Measurements from ENCODE around the gene IFT22.
"Not testable (repeated sequence)": the region's sequence is repeated elsewhere in the genome, so short reads cannot be mapped to it uniquely, and the experiment has no call there.

The IFT22 gene

DNA sequence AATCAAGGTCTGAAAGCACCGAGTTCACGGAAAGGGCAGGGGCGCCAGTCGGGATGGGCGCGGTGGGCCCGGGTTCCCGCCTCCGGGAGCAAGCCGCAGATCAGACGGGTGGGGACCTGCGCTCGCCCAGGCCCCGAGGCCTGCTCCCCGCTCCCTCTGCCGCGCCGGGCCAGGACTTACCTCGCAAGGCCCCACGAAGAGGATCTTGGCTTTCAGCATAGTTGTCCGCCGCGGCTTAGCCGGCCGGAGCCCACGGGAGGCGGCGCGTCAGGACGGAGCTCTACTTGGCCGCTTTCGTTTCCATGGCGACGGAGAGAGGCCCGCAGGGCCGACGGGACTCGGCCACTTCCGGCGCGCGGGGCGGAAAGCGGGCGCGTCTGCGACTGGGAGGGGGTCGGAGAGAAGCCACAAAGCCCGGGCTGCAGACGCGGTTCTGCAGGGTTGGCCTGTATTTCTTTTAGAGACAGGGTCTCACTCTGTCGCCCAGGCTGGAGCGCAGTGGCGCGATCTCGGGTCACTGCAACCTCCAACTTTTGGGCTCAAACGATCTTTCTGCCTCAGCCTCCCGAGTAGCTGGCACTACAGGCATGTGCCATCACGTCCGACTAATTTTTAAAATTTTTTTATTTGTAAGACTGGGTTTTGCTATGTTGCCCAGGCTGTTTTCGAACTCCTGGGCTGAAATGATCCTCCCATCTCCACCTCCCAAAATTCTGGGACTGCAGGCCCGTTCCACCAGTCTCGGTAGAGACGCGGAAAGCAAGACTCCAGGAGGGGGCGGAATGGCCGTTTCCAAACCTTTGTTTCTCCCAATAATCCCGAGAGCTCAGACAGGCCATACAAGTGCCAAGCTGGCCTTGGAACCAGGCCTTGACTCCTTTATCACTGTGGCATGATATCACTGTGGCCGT lies at the start of gene IFT22:
IFT22 (minus strand) TSS at position 322 of the 911 bp plus-strand sequence; CDS start at position 219, 103 bp downstream.
- DNase-seq, result peak; percentile 98

DNA sequence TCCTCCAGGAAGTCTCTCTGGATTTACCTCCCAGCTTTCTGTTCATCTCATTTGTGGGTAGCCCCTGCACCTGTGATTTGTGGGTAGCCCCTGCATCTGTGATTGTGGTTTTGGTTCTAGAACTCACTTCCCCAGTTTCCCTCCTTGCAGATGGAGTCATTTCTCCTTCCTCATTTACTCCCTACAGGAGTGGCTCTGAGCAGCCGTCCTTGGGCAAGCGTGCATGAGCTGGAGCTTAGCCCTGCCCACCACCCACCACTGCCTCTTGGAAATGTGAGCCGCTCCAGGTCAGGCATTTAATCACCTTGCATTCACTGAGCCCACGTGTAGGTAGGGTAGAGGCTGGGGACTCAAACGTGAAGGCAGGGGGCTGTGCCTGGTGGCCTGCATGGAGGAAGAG lies 49.2 kb upstream of the IFT22 start:
- DNase-seq, result no peak

- DNase-seq, result no peak
Observed at GRCh38 chr7:101368422-101369165, 47.0 kb upstream of the IFT22 start.

- DNase-seq, result no peak
Observed at GRCh38 chr7:101367676-101368075, 46.1 kb upstream of the IFT22 start.

- no peak for DNase-seq
Observed at GRCh38 chr7:101365956-101366355, 44.3 kb upstream of the IFT22 start.

DNA sequence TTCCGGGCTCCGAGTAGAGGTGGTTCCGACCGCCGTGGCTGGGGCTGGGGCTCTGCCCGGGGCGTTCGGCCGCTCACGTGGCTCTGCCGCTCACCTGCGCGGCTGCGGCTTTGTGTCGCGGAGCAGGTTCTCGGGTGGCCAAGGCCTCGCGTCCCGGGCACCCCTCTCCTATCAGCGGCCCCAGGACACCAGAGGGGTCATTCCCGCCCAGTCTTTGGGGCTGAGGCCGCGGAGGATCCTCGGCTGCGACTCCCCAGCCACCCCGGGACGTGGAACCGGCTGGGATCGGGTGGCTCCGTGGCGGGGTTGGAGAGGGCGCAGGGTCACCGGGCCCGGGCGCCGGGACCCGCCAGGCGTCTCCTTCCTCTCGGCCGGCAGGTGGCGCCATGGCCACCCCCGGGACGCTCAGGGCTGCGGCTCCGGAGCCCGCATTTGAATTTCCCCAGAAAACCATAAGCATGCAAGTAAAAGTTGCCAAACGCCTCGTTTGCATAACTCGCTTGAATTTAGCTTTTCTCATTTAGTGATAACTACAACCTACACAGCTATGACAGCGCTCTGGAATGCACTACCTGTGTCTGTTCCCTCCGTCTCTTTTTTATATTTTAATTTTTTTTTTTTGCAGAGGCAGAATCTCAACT lies 42.2 kb upstream of the IFT22 start:
- DNase-seq, result peak; percentile 92

DNA sequence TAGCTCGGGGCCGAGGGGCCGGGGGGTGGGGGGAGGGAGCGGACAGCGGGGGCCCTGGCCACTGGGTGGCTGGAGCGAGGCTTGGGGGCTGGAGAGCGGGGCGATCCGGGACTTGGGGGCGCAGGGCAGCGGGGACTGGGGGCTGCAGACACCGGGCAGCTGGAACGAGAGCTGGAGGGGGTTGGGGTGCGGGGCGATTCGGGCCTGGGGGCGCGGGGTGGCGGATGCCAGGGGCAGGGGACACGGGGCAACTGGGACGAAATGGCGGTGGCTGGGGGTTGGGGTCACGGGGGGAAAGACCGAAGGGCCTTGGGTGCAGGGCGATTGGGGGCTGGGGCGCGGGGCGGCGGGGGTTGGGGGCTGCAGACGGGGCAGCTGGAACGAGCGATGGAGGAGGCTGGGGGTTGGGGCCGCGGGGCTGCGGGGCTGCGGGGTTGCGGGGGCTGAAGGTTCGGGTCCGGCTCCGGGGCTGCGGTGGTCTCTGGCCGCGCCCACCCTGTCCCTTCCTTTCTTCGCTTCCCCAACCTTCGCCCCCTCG lies 41.7 kb upstream of the IFT22 start:
- DNase-seq, result no peak

DNA sequence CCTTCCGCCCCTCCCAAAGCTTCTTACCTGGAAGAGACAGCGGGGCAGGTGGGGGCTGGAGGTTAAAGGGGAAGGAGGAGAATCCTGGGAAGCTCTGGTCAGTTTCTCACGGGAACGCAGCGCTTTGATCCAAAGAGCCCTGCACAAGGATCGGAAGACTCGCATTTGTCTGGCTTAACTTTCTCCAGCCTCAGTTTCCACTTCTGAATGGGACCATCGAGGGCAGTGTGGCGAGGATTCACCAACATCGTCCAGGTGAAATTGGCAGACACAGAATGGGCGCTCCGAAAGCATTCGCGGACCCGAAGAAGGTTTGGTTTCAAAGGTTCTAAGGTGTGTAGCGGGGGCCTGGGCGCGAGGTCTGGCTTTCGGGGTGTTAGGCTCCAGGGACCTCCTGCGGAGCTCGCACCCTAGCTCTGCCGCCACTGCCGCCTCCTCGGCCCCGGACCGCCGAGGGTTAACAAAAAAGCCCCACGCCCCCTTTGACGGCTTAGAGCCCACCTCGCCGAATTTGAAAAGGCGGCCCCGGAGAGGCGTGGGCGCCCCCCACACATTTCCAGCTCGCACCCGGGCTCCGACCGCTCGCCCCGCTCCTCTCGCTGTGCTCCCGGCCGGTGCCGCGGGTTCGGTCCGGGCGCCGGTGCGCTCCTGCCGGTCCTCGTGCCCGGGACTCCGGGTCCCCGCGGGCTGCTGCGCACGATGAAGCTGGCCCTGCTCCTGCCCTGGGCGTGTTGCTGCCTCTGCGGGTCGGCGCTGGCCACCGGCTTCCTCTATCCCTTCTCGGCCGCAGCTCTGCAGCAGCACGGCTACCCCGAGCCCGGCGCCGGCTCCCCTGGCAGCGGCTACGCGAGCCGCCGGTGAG lies 41.0 kb upstream of the IFT22 start, which contains the start of gene COL26A1:
COL26A1 (plus strand) TSS at position 542 of the 862 bp plus-strand sequence; CDS start at position 700, 158 bp downstream.
- DNase-seq, result peak; percentile 80

DNA sequence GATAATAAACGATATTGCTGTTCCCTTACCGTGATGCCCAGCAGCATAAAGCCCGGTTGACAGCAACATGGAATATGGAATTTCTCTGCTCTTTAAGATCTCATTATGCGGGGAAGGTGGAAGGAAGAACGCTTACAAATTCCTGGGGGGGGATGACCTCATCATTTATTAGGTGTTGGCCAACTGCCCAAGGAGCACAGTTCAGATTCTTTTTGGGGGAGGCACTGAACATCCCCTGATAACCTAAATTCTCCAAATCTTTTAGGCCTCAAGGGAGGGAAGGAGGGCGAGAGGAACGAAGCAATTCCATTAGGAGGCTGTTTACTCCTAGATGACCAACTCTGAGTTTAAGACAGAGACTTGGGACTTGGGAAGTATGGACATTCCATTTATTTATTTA lies 35.8 kb upstream of the IFT22 start:
- DNase-seq, result no peak

DNA sequence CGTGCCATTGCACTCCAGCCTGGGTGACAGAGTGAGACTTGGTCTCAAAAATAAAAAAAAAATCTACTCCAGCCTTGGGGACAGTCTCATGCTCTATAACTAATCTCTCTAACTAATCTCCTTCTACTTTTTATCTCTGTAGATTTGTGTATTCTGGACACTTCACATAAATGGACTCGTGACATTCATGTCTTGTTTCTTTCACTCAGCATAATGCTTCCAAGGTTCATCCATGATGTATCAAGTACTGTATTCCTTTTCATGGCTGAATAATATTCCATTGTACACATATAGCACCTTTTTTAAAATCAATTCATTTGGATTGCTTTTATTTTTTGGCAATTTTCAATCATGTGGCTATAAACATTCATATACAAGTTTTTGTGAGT lies 31.3 kb upstream of the IFT22 start:
- no peak for DNase-seq

- DNase-seq, result not testable (repeated sequence)
Observed at GRCh38 chr7:101349300-101349699, 27.7 kb upstream of the IFT22 start.

GRCh38 chr7:101348456-101349067 lies 26.9 kb upstream of the IFT22 start:
- not testable (repeated sequence) for DNase-seq

DNA sequence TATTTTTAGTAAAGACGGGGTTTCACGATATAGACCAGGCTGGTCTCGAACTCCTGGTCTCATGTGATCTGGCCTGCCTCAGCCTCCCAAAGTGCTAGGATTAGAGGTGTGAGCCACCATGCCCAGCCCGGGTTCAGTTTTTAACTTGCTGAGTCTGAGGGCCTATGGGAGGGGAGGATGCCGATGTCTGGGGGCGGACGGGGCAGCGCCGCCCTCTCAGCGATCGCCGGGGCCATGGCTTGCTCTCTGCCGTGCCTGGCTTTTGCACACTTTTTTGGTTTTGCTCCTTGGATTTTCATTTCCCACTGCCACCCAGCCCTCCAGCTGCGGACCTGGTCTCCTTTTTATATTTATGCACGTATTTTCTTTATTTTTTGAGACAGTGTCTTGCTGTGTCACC lies 25.9 kb upstream of the IFT22 start:
- no peak for DNase-seq

DNA sequence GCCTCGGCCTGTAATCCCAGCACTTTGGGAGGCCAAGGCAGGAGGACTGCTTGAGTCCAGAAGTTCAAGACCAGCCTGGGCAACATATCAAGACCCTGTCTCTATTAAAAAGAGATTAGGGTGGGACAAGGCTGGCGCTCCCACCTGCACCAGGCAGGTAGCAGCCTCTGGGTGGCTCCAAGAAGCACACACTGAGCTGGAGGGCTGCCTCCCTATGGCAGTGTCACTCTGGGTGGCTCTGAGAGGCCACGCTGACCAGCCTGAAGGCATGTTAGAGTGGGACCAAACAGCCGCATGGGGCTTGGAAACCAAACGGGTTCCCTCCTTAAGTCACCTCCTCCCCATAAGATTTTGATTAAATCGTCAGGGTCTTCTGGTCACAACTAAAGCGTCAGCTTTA lies 21.3 kb upstream of the IFT22 start:
- no peak for DNase-seq

DNA sequence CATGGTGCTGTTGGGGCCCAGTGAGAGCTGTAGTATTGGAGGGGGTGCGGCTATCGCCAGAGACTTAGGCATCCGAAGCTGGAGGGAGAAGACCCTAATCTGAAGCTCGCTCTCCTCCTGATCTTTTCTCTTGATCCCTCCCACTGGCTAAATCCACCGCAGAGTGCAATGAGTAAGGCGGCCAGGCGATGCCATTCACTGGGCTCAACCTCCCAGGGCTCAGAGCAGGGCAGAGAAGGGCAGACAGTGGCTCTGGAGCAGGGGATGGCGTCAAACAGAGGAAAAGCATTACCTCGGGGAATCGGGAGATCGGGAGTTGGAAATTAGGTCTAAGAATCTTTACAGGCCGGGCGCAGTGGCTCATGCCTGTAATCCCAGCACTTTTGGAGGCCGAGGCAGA lies 18.8 kb upstream of the IFT22 start:
- no peak for DNase-seq

DNA sequence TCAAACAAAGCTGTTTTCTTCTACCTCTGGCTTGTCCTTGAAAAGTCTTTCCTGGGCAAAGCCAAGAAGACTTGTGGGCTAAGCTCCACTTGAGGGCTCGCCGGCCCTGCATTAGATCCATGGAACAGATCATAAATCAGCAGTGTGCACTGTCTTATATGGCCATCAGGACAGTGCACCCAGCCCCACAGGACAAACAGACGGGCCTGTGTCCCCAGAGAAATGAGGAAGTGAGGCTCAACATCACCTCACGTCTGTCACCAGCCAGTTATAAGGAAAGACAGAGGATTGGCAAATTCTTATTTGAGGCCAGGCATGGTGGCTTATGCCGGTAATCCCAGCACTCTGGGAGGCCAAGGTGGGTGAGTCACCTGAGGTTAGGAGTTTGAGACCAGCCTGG lies 12.3 kb upstream of the IFT22 start:
- no peak for DNase-seq

GRCh38 chr7:101332026-101332425 lies 10.4 kb upstream of the IFT22 start:
- DNase-seq, result no peak

GRCh38 chr7:101330011-101330484 lies 8.4 kb upstream of the IFT22 start:
- DNase-seq, result no peak

GRCh38 chr7:101328159-101328558 lies 6.5 kb upstream of the IFT22 start:
- no peak for DNase-seq

DNA sequence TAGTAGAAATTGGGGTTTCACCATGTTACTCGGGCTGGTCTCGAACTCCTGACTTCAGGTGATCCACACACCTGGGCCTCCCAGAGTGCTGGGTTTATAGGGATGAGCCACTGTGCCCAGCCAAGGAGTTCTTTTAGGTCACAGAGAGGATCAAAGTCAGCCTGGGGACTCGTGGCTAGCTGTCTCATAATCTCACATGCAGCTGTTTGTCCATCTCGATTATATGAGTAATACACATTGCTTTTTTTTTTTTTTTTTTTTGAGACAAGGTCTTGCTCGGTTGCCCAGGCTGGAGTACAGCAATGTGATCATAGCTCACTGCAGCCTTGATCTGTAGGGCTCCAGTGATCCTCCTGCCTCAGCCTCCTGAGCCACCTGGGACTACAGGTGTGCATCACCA lies 2.2 kb downstream of the IFT22 start:
- no peak for DNase-seq

- peak; percentile 72 for DNase-seq
Observed at GRCh38 chr7:101315336-101315735, 6.3 kb downstream of the IFT22 start.
